Fibroblast of peridontal ligament (primary cell): ENCODE results near the gene STXBP1.
A peak's percentile ranks its signal among the peaks of the same experiment; 100 is the strongest.

ENCODE experiments used
- DNase-seq: peaks from one replicate; pipeline ENCODE4 v3.0.0-alpha.2; 2010; ENCODE audit errors: extremely low read depth

The STXBP1 gene

GRCh38 chr9:127693697-127694096, 81.6 kb downstream of the STXBP1 start:
- no peak for DNase-seq

GRCh38 chr9:127694890-127695720, 83.0 kb downstream of the STXBP1 start:
- DNase-seq, result peak; percentile 68

DNA sequence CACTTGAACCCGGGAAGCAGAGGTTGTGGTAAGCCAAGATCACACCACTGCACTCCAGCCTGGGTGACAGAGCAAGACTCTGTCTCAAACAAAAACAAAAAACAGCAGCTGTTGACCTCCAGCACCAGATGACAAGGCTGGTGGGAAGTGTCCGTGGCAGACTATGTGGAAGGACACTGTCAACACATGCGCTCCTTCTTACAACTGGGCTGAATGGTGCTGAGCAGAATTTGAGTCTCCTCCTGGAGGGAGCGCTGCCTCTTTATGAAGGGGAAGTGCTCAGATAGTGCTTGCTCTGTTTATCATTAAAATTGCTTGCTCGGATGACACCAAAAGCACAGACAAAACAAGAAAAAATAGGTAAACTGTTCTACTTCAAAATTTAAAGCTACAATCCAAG, 85.5 kb downstream of the STXBP1 start:
- no peak for DNase-seq

GRCh38 chr9:127698386-127698785, 86.3 kb downstream of the STXBP1 start:
- no peak for DNase-seq

DNA sequence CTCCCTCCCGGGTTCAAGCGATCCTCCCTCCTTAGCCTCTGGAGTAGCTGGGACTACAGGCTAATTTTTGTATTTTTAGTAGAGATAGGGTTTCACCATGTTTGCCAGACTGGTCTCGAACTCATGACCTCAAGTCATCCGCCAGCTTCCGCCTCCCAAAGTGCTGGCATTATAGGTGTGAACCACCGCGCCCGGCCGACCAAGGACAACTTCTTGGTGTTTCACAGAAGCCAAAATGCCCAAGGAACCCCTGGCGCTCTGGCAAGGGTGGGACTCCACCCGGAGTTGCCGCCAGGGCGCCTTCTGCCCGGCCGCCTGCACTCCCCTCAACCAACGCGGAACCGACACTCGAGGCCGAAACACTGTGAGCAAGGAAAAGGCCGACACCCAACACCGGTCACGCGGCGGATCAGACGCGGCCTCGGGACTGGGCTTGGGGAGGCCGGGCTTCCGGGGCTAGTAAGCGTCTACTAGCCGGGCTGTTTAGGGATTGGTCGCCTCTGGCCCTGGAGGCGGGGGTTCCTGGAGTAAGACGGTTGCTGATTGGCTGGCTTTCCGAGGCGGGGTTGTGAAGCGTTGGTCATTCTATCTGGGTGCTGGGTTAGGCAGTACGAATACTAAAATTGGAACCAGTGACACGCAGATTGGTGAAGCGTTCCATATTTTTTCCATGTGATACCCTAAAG, 87.1 kb downstream of the STXBP1 start:
- peak; percentile 97 for DNase-seq

DNA sequence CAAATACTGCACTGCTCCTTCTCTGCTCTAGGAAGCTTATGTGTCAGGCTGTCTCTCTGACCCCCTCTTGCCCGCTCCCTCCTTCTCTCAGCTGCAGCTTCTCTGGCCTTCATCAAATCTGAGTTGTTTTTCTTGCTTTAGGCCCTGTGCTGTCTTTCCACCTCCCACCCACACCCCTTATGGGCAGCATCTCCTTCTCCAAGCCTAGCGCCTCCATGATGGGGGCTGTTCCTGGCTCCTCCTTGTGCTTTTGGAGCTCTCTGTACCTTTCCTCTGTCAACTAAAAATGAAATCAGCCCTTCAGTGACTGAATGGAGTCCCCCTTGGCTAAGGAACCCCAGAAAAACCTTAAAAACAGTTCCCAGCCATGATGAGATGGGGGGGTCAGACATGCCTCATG, 88.1 kb downstream of the STXBP1 start:
- DNase-seq, result no peak

DNA sequence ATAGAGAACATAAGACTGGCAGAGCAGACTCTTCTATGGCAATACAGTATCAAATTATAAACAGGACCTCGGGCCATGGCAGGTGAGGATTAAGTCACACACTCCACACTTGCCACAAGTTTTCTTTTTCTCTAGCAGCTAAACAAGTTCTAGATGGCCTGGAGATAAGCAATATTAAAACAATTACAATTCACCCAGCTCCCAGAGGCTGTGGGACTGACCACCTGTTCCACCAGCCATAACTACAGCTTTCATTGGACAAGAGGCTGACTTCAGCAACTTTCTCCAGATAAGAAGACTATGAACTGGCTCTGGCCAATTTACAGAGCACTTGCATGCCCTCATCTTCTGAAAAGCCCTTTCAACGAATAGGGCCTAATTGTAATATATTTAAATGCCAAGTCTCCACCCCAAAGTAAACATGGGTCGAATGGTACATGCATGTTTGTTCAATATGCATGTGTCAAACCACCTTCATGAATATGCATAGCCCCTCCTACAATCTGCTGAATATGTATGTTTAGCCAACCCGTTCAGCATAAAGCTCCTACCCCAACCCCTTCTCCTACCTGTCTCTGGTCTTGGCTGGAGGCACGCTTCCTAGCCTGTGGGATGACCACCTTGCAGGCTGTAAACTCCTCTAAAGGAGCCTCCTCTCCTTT, 88.6 kb downstream of the STXBP1 start:
- DNase-seq, result no peak

- no peak for DNase-seq
Measured at GRCh38 chr9:127703289-127703946, 91.3 kb downstream of the STXBP1 start.

DNA sequence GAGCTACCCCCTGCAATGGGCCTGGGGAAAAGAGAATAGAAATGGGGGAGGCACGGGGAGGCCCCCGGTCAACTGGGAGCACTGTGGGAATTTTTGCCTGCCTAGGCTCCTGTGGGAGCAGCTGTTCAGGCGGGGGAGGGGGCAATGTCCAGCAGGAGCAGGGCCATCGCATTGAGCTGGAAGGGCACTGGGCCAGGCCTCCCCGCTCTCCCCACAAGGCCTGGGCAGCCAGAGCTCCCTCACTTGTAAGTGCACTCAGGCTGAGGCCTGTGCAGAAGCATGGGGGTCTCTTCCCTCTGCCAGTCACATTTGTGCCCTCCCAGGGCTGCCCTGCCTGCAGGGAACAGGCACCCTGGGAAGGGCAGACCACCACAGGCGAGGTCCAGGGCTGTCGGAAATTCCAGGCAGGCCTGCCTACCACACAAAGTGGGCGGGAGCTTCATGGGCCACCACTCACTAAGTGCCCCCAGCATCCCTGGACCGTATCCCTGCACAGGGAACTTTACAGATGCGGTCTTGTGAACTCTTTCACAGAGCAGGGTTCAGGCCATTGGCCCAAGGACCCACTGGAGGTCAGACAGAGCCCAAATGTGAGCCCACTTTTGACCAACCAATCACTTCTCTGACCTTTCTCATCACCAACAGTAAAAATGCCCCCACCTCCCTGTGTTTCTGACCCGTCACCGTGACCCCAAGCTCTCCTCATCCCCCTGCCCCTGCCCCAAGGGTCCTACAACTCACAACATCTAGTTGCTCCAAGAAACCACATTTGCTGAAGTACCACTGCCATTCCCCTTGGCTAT, 93.7 kb downstream of the STXBP1 start:
- DNase-seq, result no peak

DNA sequence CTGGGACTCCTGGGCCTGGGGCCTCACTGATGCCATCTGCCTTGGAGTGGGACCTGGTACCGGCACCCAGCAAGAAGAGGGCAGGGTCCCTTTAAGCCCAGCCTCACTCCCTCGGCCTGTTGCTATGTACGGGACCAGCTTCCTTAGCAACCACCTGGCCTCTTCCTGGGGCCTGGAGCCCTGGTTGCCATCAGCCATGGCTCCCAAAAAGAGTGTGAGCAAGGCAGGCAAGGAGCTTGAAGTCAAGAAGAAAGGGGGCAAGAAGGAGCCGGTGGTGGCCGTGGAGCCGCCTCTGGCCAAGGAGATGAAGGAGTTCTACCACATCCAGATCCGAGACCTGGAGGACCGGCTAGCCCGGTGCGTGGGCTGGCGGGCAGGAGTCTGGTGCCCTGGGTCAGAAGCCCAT, 94.8 kb downstream of the STXBP1 start, which contains the start of gene CFAP157:
Gene CFAP157, plus strand, starts transcription at position 153 of the 406 bp plus-strand sequence. Its CDS starts 44 bp downstream, at position 197.
- DNase-seq, result no peak

DNA sequence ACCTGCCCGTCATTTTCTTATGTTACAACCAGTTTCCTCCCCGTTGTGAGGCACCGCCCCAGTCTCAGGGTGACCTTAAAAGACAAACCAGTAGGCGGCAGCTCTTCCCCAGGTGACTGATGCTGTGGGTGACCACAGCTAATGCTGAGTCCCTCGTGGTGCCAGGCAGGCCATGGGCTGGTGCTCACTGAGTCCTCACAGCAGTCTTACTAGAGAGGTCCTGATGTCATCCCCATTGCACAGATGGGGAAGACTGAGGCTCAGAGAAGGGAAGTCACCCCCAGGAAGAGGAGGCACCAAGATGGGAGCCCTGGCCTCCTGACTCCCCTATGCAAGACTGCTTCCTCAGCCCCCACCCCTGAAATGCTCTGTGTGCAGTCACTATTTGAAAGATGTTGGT, 95.7 kb downstream of the STXBP1 start:
- DNase-seq, result no peak

DNA sequence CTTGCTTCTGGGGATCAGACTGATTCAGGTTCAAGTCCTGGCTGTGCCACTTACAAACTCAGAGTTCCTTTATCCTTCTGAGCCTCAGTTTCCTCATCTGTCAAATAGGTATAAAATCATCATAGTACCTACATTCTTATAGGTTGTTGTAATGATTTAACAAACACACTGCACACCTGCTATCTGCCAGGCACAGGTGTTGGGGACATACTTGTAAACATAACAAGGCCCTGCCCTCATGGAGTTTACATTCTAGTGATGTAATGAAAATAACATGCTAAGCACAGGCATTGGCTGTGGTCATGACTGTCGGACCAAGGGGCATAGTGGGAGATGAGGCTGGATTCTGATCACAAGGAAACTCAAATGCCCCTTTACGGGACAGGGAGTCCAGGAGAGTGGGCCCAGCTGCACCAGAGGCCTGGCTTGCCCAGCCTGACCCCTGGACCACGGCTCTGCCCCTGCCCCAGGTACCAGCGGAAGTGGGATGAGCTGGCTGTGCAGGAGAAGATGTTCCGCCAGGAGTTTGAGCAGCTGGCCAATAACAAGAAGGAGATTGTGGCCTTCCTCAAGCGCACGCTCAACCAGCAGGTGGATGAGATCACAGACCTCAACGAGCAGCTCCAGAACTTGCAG, 97.0 kb downstream of the STXBP1 start:
- DNase-seq, result no peak

DNA sequence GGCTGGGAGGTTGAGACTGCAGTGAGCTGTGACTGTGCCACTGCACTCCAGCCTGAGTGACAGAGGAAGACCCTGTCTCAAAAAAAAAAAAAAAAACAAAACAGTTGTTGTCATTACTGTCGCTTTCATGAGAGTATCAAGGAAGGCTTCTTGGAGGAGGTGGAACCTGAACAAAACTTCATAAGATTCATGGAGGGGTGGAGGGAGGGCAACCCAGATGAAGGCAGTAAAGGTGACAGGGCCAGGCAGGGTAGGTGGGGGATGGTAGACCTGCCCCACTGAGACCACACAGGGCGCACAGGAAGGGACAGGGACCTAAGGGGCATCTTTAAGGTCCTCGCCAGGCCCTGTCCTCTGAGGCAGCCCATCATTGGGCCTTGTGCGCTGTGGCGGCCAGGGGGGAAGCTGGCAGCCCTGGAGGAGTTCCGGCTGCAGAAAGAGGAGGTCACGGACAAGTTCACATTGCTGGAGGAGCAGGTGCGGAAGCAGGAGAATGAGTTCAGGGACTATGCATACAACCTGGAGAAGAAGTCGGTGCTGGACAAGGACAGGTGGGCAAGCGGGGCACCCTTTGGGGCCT, 98.2 kb downstream of the STXBP1 start:
- DNase-seq, result no peak

DNA sequence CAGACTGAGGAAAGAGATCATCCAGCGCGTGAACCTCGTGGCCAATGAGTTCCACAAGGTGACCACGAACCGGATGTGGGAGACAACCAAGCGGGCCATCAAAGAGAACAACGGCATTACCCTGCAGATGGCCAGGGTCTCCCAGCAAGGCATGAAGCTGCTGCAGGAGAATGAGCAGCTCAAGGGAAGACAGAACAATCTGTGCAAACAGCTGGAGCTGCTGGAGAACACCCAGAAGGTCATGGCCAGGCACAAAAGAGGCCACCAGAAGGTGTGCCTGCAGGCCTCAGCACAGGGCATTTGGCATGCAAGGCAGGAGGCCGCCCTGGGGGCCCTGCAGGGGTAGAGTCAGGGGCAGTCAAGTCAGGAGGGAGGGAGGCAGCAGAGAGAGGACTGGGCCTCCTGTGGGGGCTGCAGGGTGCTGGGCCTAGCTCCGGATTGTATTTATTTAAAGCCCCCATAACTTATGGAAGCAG, 99.2 kb downstream of the STXBP1 start:
- no peak for DNase-seq

DNA sequence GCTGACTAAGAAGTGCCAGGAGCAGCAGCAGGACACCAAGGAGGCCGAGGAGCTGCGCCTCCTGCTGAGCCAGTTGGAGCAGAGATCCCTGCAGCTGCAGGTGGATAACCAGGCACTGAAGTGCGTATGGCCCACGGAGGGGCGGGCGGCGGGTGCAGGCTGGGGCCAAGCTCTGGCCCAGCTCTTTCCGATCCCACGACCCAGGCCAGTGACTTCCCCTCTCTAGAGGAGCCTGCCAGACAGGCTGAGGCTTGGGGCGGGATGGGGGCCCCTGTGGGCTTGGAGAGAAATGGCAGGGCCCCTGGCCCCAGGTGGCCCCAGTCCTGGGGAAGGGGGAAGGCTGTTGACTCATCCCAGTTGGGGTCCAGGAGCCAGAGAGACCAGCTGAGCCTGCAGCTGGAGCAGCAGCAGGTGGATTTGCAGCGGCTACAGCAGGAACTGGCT, 99.8 kb downstream of the STXBP1 start:
- DNase-seq, result no peak

DNA sequence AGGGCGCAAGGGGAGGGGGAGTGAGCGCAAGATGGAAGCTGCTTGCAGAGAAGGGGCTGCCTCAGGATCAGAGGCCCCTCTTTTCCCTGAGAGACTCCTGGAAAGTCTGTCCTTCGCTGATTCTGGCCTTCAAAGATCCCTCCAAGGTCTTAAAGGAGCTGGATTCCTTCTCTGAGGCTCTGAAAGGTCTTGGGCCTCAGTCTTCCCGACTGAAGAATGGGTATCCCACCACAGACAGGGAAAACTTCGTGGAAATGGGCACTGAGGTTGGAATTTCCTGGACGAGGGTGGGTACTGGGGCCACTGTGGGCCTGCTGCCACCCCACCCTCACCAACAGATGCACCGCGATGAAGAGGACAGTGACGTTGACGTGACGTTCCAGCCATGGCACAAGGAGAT, 100.3 kb downstream of the STXBP1 start:
- no peak for DNase-seq

- no peak for DNase-seq
Measured at GRCh38 chr9:127712867-127713266, 100.8 kb downstream of the STXBP1 start.

- DNase-seq, result no peak
Measured at GRCh38 chr9:127714020-127714750, 102.1 kb downstream of the STXBP1 start.

DNA sequence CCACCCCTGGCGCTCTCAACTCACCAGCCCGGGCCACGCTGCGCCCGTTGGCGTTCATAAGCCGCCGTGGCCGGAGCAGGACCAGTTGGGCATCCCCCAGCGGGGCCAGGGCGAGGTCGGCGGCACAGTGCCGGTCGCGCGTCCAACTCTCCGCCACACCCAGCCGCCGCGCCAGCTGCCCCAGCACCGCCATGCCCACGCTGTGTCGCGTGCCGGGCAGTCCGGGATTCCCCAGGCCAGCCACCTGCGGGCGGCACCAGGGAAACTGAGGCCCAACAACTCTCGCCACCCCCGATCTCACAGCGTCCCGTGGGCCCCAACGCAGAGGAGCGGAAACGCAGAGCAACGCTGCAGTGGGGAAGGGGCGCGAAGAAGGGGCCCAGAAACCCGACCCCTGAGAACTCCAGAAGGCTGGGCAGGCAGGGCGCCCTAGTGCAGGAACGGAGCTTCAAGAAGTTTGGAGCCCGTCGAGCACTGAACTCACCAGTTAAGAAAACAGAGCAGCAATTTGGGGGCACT, 102.9 kb downstream of the STXBP1 start:
- DNase-seq, result no peak
